HepG2 (cell line): ENCODE measurements around the gene APEX2. TPM values are rescaled to one million over a fixed set of nuclear protein-coding genes. Genes with fewer than 3 reads are reported as not detected.

Experiments used
- ATAC-seq: fragments of 200-7000 bp; cut with Tn5 transposase; 3 replicates; pipeline ENCODE4 v1.9.1; 2020; ENCODE audit warnings: mild to moderate bottlenecking, moderate library complexity
- BruUV-seq: library from RNA; stranded (reverse); fragments of 400-500 nt; replicated peaks from 2 replicates; lab custom pipeline; 2021; lab: Mats Ljungman, UMichigan
- CTCF ChIA-PET: fragments of 300-600 bp; formaldehyde crosslinking; extraction: SDS; loops from one replicate; lab custom pipeline; 2021; ENCODE audit warnings: low total read pairs, inconsistent platforms, low intra/inter-chr PET ratio; lab: Yijun Ruan, JAX
- POLR2A ChIA-PET: fragments of 350-600 bp; sonication (Branson Sonifier 250); formaldehyde crosslinking; loops from one replicate; lab custom pipeline; 2020; ENCODE audit warnings: antibody characterized with exemption, inconsistent platforms; lab: Yijun Ruan, JAX
- DNase-seq: peaks from one replicate; pipeline ENCODE4 v3.0.0-alpha.2; 2015; ENCODE audit warnings: low spot score
- FAIRE-seq: peaks from 3 replicates; lab custom pipeline; 2011; peaks lifted over from hg19 to GRCh38; lab: Jason Lieb, UNC
- H2AFZ ChIP-seq: one replicate; pipeline ENCODE4 v1.6.1; 2011; ENCODE audit warnings: low read length, inconsistent platforms
- H3K27ac ChIP-seq: fragments of 300-600 bp; 3 replicates; pipeline ENCODE4 v1.8.0; 2011; ENCODE audit warnings: mixed run types, mild to moderate bottlenecking, mixed read lengths, low read length, inconsistent platforms; ENCODE audit not compliant: insufficient read depth; ENCODE audit errors: extremely low read length
- H3K27me3 ChIP-seq, 2 experiments: fragments of 200-600 bp in 1 of 2; 2 replicates in 1 of 2; 3 replicates in 1 of 2; pipeline versions ENCODE4 v1.6.0 to v1.8.0; 2011; ENCODE audit warnings: low read length in 2 of 2, mild to moderate bottlenecking in 2 of 2, moderate library complexity in 2 of 2, inconsistent platforms in 1 of 2; ENCODE audit not compliant: insufficient read depth in 2 of 2, control insufficient read depth in 1 of 2
- H3K36me3 ChIP-seq, 2 experiments: fragments of 200-600 bp in 1 of 2; replicated peaks in 1 of 2; 2 replicates in 1 of 2; 3 replicates in 1 of 2; pipeline versions ENCODE4 v1.5.1 to v1.8.0; 2011; ENCODE audit warnings: low read length in 2 of 2, inconsistent platforms in 1 of 2; ENCODE audit not compliant: insufficient read depth in 2 of 2, control insufficient read depth in 1 of 2
- H3K4me1 ChIP-seq: 2 replicates; pipeline ENCODE4 v1.5.1; 2012; ENCODE audit warnings: low read length, inconsistent platforms; ENCODE audit not compliant: insufficient read depth
- H3K4me2 ChIP-seq: 2 replicates; pipeline ENCODE4 v1.6.0; 2011; ENCODE audit warnings: low read depth, low read length, inconsistent platforms
- H3K4me3 ChIP-seq, 3 experiments: fragments of 200-600 bp in 1 of 3; sonication (generic), shearing (Covaris generic) in 1 of 3; replicated peaks in 1 of 3; 2 replicates each; pipeline ENCODE4 v1.5.1; 2011 to 2016; ENCODE audit warnings: low read length in 3 of 3, inconsistent platforms in 2 of 3, low read depth in 2 of 3, mild to moderate bottlenecking in 2 of 3, control low read depth in 1 of 3, mixed read lengths in 1 of 3; ENCODE audit not compliant: insufficient read depth in 1 of 3
- H3K79me2 ChIP-seq: one replicate; pipeline ENCODE4 v1.6.1; 2011; ENCODE audit warnings: low read length, inconsistent platforms; ENCODE audit not compliant: insufficient read depth
- H3K9ac ChIP-seq: 2 replicates; pipeline ENCODE4 v1.6.0; 2011; ENCODE audit warnings: mild to moderate bottlenecking, low read depth, low read length, inconsistent platforms; ENCODE audit not compliant: insufficient read depth
- H3K9me3 ChIP-seq: 2 replicates; pipeline ENCODE4 v1.5.1; 2012; ENCODE audit warnings: mild to moderate bottlenecking, low read length
- H4K20me1 ChIP-seq: 2 replicates; pipeline ENCODE4 v1.6.0; 2011; ENCODE audit warnings: inconsistent platforms, mild to moderate bottlenecking, low read length, moderate library complexity; ENCODE audit not compliant: insufficient read depth
- ARNT ChIP-seq: fragments of 450-650 bp; IDR thresholded peaks from 2 replicates; pipeline ENCODE4 v1.6.1; 2017
- EHMT2 ChIP-seq: fragments of 200-600 bp; sonication (generic); IDR thresholded peaks from 2 replicates; pipeline ENCODE4 v1.7.0; 2017; ENCODE audit warnings: antibody characterized with exemption, low read depth, low read length, borderline replicate concordance
- HNRNPL ChIP-seq: fragments of 200-400 bp; formaldehyde crosslinking; IDR thresholded peaks from 2 replicates; pipeline ENCODE4 v1.6.1; 2017; ENCODE audit warnings: mild to moderate bottlenecking, low read depth, low read length
- NFATC3 ChIP-seq: sonication (generic); formaldehyde crosslinking; IDR thresholded peaks from 2 replicates; pipeline ENCODE4 v1.5.1; 2020; ENCODE audit warnings: mild to moderate bottlenecking, missing genetic modification reagents
- SP2 ChIP-seq: sonication (generic); formaldehyde crosslinking; IDR thresholded peaks from 2 replicates; pipeline ENCODE4 v1.5.1; 2020; ENCODE audit warnings: mild to moderate bottlenecking, missing genetic modification reagents
- SUZ12 ChIP-seq: fragments of 150-350 bp; IDR thresholded peaks from 2 replicates; pipeline ENCODE4 v1.6.1; 2014; ENCODE audit warnings: low read depth, low read length
- TARDBP ChIP-seq: sonication (generic); formaldehyde crosslinking; IDR thresholded peaks from 2 replicates; pipeline ENCODE4 v1.8.0; 2022; ENCODE audit warnings: mild to moderate bottlenecking, missing genetic modification reagents
- ZNF564 ChIP-seq: sonication (generic); formaldehyde crosslinking; IDR thresholded peaks from 2 replicates; pipeline ENCODE4 v1.8.1; 2023; ENCODE audit warnings: mild to moderate bottlenecking, missing genetic modification reagents
- ZNF629 ChIP-seq: sonication (generic); formaldehyde crosslinking; conservative IDR thresholded peaks from 2 replicates; pipeline ENCODE4 v1.5.0; 2020; ENCODE audit warnings: missing genetic modification reagents
- ZNF766 ChIP-seq: sonication (generic); formaldehyde crosslinking; IDR thresholded peaks from 2 replicates; pipeline ENCODE4 v1.5.0; 2020; ENCODE audit warnings: missing genetic modification reagents, borderline replicate concordance
- ZNF839 ChIP-seq: sonication (generic); formaldehyde crosslinking; IDR thresholded peaks from 2 replicates; pipeline ENCODE4 v1.4.0; 2020; ENCODE audit warnings: missing genetic modification reagents, mild to moderate bottlenecking, borderline replicate concordance
- WGBS: methylation state at CpG from one replicate; pipeline ENCODE4 v1.1.6; 2017; ENCODE audit warnings: low lambda C conversion rate; 5-methylcytosine and 5-hydroxymethylcytosine counted together
- in situ Hi-C: cut with HindIII; loops from 2 replicates; pipeline ENCODE4 v1.10.0; 2017; ENCODE audit warnings: low pct_unique_long_range_greater_than_20kb; ENCODE audit not compliant: extremely low pct_ligation_motif_present
- intact Hi-C: fragments of 100-400 bp; cut with micrococcal nuclease; formaldehyde crosslinking; loops from one replicate; pipeline ENCODE4 v1.10.0; 2022; ENCODE audit not compliant: unreplicated experiment
- polyA plus RNA-seq, 8 experiments: library from polyadenylated mRNA; depleted of rRNA in 3 of 8; stranded (reverse) in 7 of 8; unstranded in 1 of 8; fragments of >200 nt; fragmentation: Illumina TruSeq in 4 of 8; extraction: Trizol in 4 of 8; gene quantifications; 2 replicates each; pipeline versions ENCODE4 v1.2.1 to v1.2.3, GENCODE V29; 2011 to 2016; ENCODE audit warnings: low read depth in 4 of 8, missing spikeins in 1 of 8, mixed read lengths in 1 of 8; ENCODE audit not compliant: insufficient read depth in 1 of 8
- total RNA-seq, 5 experiments: library from RNA; depleted of rRNA; stranded (reverse); fragments of >200 nt; fragmentation: Illumina TruSeq; extraction: Trizol; gene quantifications; 2 replicates each; pipeline ENCODE4 v1.2.3, GENCODE V29; 2016; ENCODE audit warnings: low read depth in 1 of 5
- TF ChIP-seq, protein P1 (sequence below): sonication (generic); formaldehyde crosslinking; IDR thresholded peaks from 2 replicates; pipeline ENCODE4 v1.4.0; 2020; ENCODE audit warnings: missing genetic modification reagents
- TF ChIP-seq, protein P2 (sequence below): sonication (generic); formaldehyde crosslinking; IDR thresholded peaks from 2 replicates; pipeline ENCODE4 v1.4.0; 2020; ENCODE audit warnings: missing genetic modification reagents
- TF ChIP-seq, protein P3 (sequence below): sonication (generic); formaldehyde crosslinking; IDR thresholded peaks from 2 replicates; pipeline ENCODE4 v1.4.0; 2020; ENCODE audit warnings: missing genetic modification reagents
- TF ChIP-seq, protein P4 (sequence below): sonication (generic); formaldehyde crosslinking; IDR thresholded peaks from 2 replicates; pipeline ENCODE4 v1.5.0; 2020; ENCODE audit warnings: missing genetic modification reagents, mild to moderate bottlenecking, borderline replicate concordance
- TF ChIP-seq, protein P5 (sequence below): IDR thresholded peaks from 2 replicates; pipeline ENCODE4 v1.6.1; 2016; ENCODE audit warnings: missing biosample characterization, missing genetic modification reagents, low read depth

The APEX2 gene
- total and polyA plus RNA-seq, 2 of the 13 experiments (the other 11 are each of a cell fraction or from before 2014, with no cell fraction given): 12.7 to 17.8 TPM

DNA sequence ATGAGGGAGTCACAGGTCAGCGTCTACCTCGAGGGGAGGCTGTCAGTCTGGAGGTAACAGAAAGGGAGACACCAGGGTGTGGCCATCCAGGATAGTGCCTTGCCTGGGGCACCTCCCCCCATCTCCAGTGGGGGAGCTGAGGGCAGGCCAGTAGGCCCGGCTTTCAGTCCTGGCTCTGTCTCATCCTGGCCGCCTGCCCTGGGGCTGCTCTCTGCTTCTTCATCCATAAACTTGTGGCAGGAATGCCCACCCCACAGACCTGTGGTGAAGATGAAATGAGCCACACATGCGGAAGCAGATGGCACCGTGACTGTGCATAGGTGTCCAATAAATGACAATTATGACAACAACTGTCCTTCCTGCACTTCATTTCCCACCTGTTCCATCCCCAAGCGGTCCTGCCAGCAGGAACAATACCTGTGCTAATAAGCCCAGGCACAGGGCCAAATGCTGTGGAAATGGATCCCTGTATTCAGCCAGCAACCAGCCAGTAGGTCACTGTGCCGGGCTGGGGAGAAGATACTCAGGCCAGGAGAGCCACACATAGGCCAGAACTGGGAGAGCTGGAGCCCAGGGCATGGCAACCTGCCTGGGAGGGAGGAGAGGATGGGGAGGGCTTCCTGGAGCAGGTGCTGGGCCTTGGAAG is 49.3 kb upstream of the APEX2 start:
- BruUV-seq: no TSS peak
- no peak for FAIRE-seq
- CTCF ChIA-PET: no interaction called here
- no peak for TF ChIP-seq NFATC3 (CRISPR knock-in tag)
- no peak for TF ChIP-seq TARDBP
- no peak for TF ChIP-seq ZNF766 (CRISPR knock-in tag)
- no peak for TF ChIP-seq ZNF629 (CRISPR knock-in tag)
- TF ChIP-seq ARNT: no peak
- TF ChIP-seq EHMT2: no peak
- no peak for TF ChIP-seq SUZ12
- TF ChIP-seq, protein P1, sequence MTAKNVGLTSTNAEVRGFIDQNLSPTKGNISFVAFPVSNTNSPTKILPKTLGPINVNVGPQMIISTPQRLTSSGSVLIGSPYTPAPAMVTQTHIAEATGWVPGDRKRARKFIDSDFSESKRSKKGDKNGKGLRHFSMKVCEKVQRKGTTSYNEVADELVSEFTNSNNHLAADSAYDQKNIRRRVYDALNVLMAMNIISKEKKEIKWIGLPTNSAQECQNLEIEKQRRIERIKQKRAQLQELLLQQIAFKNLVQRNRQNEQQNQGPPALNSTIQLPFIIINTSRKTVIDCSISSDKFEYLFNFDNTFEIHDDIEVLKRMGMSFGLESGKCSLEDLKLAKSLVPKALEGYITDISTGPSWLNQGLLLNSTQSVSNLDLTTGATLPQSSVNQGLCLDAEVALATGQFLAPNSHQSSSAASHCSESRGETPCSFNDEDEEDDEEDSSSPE: no peak
- TF ChIP-seq, protein P2, sequence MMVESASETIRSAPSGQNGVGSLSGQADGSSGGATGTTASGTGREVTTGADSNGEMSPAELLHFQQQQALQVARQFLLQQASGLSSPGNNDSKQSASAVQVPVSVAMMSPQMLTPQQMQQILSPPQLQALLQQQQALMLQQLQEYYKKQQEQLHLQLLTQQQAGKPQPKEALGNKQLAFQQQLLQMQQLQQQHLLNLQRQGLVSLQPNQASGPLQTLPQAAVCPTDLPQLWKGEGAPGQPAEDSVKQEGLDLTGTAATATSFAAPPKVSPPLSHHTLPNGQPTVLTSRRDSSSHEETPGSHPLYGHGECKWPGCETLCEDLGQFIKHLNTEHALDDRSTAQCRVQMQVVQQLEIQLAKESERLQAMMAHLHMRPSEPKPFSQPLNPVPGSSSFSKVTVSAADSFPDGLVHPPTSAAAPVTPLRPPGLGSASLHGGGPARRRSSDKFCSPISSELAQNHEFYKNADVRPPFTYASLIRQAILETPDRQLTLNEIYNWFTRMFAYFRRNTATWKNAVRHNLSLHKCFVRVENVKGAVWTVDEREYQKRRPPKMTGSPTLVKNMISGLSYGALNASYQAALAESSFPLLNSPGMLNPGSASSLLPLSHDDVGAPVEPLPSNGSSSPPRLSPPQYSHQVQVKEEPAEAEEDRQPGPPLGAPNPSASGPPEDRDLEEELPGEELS: no peak
- TF ChIP-seq, protein P3, sequence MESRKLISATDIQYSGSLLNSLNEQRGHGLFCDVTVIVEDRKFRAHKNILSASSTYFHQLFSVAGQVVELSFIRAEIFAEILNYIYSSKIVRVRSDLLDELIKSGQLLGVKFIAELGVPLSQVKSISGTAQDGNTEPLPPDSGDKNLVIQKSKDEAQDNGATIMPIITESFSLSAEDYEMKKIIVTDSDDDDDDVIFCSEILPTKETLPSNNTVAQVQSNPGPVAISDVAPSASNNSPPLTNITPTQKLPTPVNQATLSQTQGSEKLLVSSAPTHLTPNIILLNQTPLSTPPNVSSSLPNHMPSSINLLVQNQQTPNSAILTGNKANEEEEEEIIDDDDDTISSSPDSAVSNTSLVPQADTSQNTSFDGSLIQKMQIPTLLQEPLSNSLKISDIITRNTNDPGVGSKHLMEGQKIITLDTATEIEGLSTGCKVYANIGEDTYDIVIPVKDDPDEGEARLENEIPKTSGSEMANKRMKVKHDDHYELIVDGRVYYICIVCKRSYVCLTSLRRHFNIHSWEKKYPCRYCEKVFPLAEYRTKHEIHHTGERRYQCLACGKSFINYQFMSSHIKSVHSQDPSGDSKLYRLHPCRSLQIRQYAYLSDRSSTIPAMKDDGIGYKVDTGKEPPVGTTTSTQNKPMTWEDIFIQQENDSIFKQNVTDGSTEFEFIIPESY (CRISPR knock-in tag): no peak
- TF ChIP-seq HNRNPL: no peak
- no peak for TF ChIP-seq SP2 (CRISPR knock-in tag)
- TF ChIP-seq, protein P4, sequence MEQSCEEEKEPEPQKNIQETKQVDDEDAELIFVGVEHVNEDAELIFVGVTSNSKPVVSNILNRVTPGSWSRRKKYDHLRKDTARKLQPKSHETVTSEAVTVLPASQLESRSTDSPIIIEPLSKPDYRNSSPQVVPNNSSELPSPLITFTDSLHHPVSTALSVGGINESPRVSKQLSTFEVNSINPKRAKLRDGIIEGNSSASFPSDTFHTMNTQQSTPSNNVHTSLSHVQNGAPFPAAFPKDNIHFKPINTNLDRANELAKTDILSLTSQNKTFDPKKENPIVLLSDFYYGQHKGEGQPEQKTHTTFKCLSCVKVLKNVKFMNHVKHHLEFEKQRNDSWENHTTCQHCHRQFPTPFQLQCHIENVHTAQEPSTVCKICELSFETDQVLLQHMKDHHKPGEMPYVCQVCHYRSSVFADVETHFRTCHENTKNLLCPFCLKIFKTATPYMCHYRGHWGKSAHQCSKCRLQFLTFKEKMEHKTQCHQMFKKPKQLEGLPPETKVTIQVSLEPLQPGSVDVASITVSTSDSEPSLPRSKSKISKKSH (CRISPR knock-in tag): no peak
- no peak for TF ChIP-seq ZNF839 (CRISPR knock-in tag)
- TF ChIP-seq, protein P5, sequence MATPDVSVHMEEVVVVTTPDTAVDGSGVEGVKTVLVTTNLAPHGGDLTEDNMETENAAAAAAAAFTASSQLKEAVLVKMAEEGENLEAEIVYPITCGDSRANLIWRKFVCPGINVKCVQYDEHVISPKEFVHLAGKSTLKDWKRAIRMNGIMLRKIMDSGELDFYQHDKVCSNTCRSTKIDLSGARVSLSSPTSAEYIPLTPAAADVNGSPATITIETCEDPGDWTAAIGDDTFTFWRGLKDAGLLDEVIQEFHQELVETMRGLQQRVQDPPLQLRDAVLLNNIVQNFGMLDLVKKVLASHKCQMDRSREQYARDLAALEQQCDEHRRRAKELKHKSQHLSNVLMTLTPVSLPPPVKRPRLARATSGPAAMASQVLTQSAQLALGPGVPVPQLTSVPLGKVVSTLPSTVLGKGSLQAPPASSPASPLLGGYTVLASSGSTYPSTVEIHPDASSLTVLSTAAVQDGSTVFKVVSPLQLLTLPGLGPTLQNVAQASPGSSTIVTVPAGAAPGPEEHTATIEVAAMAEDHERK (CRISPR knock-in tag): no peak
- TF ChIP-seq ZNF564: no peak
- Histone ChIP-seq H3K4me3 (no peak overlapping the region), H3K9ac (no peak overlapping the region), H3K4me2 (no peak overlapping the region), H3K9me3 (no peaks in the 10 kb centered on the region), H3K79me2 (no peaks in the 10 kb centered on the region), H2AFZ (no peak overlapping the region), H3K36me3 (no peaks in the 10 kb centered on the region), H3K27me3 (no peaks in the 10 kb centered on the region), H3K27ac (no peak overlapping the region), H3K4me1 (no peaks in the 10 kb centered on the region), H4K20me1 (no peaks in the 10 kb centered on the region)
- in situ Hi-C loops: no loop called here
- no peak for ATAC-seq
- intact Hi-C loops: no loop called here
- POLR2A ChIA-PET: no interaction called here
- no peak for DNase-seq
- no CpG with 5 or more reads among the region's 8 CpGs for WGBS
